NCI-H2107 treated with DMSO at 0.1 percent for 48 hours (cell line): ENCODE data around the gene RAB25.
"Not testable (repeated sequence)": the region's sequence is repeated elsewhere in the genome, so short reads cannot be mapped to it uniquely, and the experiment has no call there.

Experiments
- DNase-seq: peaks from one replicate; lab custom pipeline; 2025; ENCODE audit not compliant: unreplicated experiment; lab: John Stamatoyannopoulos, UW

Gene RAB25

GRCh38 chr1:156115514-156116374, 54.8 kb downstream of the RAB25 start:
- no peak for DNase-seq

- not testable (repeated sequence) for DNase-seq
Measured at GRCh38 chr1:156116731-156117130, 55.8 kb downstream of the RAB25 start.

- no peak for DNase-seq
Measured at GRCh38 chr1:156117414-156118176, 56.6 kb downstream of the RAB25 start.

GRCh38 chr1:156118177-156118868, 57.4 kb downstream of the RAB25 start:
- DNase-seq: no peak

- no peak for DNase-seq
Measured at GRCh38 chr1:156119503-156120209, 58.7 kb downstream of the RAB25 start.
